GM18517 (cell line): ENCODE measurements around the gene METTL26.
"Not testable (repeated sequence)": the region's sequence is repeated elsewhere in the genome, so short reads cannot be mapped to it uniquely, and the experiment has no call there.

Experiments
- ATAC-seq: cut with Tn5 transposase; IDR thresholded peaks from one replicate; pipeline ENCODE4 v1.9.1; 2021; ENCODE audit warnings: mild to moderate bottlenecking, moderate library complexity; ENCODE audit not compliant: unreplicated experiment

The METTL26 gene

DNA sequence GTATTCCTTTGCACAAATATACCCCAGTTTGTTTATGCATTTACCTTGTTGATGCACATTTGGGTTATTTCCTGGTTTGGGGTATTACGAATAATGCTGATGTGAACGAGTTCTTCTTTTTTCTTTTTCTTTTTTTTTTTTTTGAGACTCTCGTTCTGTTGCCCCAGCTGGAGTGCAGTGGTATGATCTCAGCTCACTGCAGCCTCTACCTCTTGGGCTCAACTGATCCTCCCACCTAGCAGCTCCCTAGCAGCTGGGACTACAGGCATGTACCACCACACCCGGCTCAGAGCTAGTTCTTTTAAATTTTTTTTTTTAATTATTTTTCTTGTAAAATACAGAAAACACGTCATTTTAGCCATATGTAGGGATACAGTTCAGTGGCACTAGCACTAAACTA, 32.2 kb downstream of the METTL26 start:
- no peak for ATAC-seq

DNA sequence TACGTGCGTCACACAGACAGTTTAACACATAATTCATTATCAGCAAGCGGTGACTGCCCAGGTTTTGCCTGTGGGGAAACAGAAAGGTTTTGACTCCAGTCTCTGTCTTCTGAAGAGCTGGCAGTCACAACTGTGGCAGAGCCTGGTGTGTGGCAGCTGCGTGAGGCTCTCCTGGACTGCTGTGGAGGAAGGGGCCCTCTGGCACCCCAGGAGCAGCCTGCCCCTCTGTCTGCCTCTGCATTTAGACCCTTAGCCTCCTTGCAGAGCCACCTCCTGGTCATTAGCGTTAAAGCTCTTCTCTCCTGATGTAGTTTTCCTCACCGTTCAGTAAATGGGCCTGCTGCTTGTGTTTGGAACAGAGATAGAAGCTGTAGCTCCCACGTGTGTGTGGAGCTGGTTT, 35.3 kb downstream of the METTL26 start:
- no peak for ATAC-seq

DNA sequence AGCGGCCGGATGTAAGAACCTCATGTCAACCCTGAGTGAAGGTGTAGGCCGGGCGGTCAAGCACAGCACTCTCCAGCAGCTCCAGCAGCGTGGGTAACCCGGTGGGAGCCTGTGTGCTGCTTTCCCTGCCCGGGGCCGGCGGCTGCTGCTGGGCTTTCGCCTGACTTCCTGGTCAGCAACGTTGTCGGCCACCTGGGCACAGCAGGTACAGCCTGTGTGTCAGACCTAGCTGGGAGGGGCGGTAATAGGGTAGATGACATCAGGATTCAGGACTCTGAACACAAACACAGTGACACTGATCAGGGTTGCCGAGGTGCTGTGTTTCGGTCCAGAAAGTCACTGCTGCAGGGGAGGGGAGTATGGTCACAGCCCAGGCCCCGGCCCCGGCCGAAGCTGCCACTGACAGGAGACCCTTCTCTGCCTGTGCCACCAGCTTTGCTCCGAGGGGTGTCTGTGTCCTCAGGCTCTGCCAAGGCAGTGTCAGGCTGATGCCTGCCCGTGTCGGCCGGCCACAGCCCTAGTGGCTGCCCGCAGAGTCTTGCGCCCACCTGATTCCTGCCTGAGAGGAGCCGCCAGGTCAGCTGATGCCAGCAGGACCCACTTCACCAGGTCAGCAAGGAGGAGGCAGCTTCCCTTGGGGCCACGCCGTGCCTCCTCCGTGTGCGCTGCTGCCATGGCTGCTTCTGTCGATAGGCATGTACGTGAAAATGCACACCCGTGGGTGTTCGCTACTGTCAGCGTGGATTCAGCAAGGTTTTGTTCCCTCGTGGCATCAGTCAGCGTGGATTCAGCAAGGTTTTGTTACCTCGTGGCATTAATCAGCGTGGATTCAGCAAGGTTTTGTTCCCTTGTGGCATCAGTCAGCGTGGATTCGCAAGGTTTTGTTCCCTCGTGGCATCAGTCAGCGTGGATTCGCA, 37.0 kb downstream of the METTL26 start:
- ATAC-seq, result no peak

DNA sequence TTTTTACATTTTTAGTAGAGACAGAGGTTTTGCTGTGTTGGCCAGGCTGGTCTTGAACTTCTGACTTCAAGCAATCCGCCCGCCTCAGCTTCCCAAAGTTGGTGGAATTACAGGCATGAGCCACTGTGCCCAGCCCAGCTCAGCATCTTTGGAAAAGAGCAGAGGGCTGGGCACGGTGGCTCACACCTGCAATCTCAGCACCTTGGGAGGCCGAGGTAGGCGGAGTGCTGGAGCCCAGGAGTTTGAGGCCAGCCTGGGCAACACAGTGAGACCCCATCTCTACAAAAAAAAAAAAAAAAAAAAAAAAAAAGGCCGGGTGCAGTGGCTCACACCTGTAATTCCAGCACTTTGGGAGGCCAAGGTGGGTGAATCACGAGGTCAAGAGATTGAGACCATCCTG, 38.5 kb downstream of the METTL26 start:
- not testable (repeated sequence) for ATAC-seq

DNA sequence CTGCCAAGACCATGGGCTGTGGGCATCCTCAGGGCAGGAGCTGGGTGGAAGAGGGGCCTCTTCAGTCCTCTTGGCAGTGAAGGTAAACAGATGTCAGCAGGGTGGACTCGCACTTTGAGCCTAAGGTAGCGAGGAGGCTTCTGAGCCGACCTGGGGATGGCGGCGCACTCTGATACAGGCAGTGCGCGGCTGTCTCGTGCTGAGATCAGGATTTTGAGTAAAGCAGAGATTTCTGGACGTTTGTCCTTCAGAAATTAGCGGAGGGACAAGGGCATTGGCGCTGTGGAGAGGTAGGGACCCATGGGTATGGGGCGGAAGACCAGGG, 39.4 kb downstream of the METTL26 start:
- no peak for ATAC-seq

DNA sequence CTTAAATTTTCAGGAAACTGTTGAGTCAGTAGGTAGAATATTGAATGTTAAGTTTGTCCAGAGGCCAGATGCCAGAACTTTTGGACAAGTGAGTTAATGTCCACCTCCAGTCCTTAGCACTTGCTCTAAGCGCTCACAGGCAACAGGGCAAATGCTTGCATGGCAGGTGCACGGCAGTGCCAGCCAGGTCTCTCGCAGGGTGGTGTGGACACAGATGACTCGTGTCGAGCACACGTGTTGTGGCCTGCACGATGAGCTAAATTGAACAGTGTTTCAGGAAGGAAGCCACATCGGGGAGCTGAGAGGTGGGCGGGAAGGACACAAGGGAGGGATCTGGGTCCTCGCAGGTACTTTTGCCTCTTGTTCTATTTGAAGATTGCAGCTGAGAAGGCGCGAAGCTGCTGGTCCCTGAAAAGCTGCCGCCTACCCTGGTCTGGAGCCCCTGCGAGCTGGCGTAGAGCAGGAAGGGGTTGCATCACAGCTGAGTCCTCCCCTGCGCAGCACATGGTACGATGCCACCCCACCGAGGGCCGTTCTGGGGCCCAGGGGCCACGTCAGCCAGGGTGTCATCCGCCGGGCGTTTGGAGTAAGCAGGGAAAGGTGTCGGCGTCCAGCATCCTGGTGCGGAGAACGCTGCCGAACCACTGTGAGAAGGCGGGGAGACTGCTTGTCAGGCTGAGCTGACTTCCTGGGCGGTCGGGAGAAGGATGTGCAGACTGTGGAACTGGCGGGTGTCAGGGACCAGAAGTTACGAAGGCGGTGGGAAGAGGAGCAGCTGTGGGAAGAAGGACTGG, 40.0 kb downstream of the METTL26 start:
- ATAC-seq, result no peak

DNA sequence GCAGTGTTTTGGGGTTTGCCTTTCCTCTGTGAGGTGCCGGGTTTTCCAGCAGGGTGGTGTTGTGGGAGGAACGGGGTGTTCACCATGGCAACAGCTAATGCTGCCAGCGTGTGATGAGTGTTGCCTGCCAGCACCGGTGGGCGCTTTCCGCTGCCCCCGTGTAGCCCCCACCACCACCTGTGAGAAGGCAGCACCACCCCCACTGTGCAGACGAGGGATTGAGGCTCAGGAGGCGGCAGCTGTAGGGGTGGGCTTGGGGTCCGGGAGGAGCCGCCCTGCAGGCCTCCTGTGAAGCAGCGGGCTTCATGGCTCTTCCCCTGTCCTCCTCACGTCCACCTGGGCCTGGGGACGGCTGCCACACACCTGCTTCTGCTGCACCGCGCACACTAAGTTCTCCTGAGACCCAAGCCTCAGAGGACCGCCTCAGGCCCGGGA, 41.0 kb downstream of the METTL26 start:
- no peak for ATAC-seq

DNA sequence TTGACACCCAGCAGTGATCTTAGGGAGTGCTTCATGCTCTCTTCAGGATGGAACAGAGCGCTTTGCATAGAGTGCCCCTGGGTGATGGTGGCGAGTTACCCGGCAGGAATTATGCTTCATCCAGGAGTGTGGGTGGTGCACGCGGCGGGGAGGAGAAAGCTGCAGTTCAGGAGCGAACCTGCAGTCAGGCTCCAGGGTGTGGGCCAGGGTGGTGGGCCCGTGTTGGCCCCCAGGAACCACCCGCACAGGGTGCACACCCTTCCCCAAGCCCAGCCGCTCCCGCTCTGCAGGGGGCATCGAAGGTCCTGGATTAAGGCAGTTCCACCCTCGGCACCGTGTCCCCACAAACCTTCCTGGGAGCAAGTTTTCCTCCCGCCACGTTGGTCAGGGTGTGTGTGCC, 42.3 kb downstream of the METTL26 start:
- no peak for ATAC-seq

DNA sequence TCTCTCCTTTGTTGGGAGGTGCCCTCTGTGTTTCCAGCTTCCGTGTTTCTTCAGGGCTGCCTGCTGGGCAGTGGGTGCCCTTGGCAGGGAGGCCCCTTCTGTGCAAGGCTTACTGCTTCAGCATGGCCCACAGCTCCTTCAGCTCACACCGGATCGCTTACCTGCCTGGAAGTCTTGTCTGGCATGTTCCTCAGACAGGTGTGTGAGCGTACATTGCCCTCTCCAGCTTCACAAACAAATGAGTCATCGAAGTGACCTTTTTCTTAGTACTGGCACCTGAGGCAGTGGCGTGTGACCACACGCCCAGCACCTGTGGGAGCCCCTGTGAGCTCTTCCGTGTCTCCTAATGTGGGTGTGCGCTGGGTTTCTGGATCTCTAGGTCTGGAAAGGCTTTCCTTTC, 42.7 kb downstream of the METTL26 start:
- no peak for ATAC-seq

DNA sequence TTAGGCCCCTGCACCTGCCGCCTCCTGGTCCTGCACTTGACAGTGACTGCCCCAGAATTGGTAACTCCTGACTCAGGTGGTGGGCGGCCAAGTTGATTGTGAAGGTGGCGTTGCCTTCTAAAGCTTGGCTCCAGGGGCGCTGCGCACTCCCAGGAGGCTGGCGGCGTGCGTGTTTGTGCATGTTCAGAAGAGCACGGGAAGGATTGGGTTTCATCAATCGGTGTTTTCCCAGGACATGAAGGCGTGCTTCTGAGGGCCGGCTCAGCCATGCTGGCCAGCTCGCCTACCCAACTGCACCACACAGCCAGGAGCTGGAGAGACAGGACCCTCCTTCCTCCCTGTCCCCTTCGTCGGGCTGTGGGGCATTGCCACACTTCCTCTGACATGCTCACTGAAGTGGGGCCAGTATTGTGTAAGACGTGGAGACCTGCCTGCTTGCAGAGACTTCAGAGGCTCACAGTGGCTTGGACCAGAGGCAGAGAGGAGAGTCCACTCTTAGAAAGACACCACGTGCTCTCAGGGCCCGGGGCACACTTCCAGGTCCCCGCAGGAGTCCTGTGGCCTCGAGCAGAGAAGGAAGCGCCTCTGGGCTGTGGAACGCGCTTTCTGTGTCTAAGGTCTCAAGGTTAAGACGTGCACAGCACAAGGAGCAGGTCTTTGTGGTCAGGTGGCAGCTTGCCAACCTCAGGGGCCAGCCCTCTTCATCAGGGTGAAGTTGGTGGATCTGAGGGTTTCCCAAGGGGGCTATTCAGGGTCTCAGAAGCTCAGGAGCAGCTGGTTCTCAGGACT, 43.4 kb downstream of the METTL26 start:
- ATAC-seq, result no peak

DNA sequence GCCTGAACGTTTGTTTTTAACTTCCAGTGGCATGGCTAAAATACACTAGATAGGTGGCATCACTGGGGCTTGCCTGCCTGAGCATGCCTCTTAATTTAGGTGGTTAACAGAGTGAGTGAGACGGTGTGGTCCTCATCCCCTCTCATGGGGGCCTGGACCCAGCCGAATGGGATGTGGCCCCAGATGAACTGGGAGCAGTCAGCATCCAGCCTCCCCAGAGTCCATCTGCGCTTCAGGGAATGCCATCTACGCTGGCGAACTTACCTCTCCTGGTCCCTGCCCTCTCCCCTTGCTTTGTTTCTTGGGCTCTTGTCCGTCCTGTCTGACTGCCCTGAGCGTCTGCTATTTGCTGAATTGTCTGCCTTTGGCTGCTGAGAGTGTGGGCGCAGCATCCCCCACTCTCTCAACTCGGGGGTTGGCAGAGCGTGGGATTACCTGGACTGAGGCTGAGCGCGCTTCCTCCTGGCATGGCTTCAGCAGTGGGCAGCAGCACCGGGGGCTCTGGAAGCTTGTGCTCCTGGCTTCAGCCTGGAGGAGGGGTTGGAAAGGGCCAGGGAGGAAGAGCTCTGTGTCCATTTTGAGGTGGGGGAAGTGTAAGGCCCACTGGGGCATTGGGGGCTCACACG, 44.1 kb downstream of the METTL26 start:
- no peak for ATAC-seq

DNA sequence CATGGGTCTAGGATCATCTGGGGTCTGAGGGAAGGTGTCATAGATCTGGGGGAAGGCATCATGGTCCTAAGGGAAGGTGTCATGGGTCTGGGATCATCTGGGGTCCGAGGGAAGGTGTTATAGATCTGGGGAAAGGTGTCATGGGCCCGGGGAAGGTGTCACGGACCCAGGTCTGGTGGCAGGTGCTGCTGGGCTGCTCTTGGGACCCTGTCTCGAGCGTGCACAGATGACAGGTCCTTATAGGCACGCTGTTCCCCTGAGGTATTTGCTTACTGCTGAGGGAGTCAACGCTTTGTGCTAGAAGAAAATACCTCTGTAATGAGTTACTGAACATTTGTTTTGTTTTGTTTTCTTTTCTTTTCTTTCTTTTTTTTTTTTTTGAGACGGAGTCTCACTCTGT, 44.9 kb downstream of the METTL26 start:
- ATAC-seq, result no peak

DNA sequence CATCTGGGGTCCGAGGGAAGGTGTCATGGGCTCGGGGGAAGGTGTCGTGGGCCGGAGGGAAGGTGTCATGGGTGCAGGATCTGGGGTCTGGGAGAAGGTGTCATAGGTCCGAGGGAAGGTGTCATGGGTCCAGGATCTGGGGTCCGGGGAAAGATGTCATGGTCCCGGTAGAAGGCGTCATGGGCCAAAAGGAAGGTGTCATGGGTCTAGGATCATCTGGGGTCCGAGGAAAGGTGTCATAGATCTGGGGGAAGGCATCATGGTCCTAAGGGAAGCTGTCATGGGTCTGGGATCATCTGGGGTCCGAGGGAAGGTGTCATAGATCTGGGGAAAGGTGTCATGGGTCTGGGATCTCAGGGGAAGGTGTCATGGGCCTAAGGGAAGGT, 45.3 kb downstream of the METTL26 start:
- ATAC-seq, result no peak

DNA sequence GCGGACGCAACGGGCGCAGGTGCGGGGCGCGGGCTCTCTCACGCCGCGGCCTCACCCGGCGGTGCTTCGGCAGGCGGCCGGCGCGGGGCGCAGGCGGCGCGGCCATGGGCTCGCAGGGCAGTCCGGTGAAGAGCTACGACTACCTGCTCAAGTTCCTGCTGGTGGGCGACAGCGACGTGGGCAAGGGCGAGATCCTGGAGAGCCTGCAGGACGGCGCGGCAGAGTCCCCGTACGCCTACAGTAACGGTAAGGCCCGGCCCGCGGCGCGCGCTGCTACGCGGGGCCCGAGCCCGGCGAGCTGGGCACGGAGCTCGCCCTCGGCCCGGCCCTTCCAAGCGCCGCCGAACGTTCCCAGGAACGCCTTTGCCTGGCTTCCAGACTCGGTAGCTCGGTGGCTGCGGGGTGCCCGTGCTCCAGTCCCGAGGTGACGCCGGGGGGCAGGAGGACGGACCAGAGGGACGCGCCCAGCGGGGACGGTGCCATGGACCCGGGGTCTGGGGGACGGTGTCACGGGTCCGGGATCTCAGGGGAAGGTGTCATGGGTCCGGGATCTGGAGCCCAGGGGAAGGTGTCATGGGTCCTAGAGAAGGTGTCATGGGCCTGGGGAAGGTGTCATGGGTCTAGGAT, 45.8 kb downstream of the METTL26 start:
- no peak for ATAC-seq

DNA sequence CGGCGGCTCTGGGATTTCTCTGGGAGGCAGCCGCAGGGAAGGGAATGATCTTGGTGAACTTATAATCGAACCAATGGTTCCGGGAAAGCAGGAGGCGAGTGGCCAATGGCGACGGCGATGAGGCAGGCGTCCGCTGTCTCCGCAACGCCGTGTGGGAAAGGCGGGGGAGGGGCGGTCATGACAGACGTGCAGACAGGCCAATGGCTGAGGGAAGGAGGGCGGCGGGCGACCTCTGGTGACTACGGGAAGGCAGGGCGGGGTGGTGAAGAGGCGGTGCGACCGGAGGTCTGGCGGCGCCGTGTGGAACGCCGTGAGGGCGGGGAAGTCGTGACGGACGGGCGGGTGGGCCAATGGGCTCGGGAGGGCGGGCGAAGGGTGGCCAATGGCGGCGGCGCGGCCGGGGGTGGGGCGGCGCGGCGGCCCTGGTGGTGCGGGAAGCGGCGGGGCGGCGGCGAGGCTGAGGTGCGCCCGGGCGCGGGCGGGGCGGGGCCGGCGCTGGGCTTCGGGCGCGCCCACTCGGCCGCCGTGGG, 46.4 kb downstream of the METTL26 start, which contains the start of gene RAB40C:
Gene RAB40C (plus strand): TSS at position 409 of the 530 bp plus-strand sequence. CDS start 226 bp downstream, outside the sequence.
- peak; percentile 75 for ATAC-seq

DNA sequence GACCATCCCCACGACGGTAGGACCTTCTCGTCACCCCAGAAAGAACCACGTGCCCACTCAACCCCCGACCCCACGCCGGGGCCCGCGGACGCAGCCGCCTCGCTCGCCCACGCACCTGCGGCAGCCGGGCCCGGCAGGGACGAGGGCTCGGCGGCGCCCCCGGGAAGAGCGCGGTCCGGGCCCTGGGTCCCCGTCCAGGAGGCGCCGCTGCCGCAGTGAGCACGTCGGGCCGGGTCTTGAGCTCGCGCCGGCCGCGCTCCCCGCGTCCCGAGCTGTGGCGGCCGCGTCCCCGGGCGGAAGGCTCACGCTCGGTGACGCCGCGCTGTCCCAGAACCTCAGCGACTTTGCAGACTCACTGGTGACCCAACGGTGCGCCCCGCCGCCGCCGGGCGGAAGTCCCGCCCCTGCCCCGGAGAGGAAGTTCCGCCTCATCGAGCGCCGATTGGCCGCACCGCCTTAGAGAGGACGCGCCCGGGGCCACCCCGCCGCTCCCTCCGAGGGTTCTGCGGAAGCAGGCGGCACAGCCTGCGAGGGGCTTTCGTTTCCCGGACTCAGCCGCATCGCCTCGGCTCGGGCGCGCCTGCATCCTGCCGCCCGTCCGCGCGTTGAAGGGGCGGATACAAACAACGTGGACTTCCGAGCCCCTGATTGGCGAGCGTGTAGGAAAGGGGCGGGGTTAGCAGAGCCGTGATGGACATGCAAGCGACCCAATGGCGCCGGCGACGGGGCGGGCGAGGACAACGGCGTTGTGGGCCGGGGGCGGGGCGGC, 47.0 kb downstream of the METTL26 start:
- peak; percentile 78 for ATAC-seq

DNA sequence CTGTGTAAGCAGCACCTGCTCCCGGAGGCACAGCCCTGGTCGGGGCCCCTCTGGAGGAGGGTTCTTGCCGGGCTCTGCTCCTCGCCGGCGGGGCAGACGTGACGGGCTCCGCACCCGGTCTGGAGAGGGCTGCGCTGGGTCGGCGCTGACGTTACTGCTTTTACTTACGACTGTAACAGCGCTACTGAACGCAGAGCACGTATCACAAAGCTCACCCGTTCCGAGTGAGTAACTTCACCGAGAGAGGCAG, 47.5 kb downstream of the METTL26 start:
- peak; percentile 12 for ATAC-seq

DNA sequence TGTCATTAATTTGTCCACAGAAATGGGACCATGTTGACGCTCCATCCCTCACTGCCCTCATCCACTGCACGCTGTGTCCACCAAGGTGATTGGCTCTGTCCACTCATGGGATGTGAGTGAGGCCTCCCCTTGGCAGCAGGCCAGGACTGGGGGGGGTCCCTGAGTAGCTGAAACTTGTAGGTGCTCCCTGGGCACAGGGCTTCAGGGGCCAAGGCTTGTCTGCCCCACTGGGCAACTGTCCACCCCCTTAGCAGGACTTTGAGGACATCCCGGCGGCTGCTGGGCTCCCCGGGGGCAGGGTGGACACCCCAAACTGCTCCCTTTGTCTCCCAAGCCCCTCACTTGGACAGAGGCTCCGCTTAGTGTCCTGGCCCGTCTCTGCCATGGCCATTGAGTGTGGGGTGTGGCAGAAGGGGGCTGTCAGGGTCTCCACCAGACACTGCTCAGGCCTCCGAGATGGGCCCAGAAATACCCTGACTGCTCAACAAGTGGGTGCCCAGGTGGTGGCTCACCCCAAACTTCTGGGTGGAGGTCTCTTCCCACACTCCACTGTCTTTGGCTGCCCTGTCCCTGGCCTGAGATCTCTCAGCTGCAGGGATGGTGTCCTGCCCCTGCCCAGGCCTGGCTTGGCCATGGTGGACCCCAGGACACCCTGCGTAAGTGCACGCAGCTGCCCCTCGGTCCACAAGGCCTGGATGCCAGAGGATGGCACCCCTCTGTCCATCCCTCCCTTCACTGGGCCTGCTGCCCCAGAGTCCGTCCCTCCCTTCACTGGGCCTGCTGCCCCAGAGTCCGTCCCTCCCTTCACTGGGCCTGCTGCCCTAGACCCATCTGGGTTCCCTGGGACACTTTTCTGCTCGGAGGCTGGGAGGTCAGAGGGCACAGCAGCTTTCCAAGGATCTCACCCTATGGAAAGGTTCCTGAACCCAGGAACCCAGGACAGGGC, 49.2 kb downstream of the METTL26 start:
- no peak for ATAC-seq
